OCI-LY3 (cell line): ENCODE results near the gene KRI1.

Experiments used
- EZH2phosphoT487 ChIP-seq: fragments of 200-600 bp; shearing (Covaris generic); IDR thresholded peaks from 2 replicates; pipeline ENCODE4 v1.6.1; 2018; ENCODE audit warnings: antibody characterized with exemption, mixed run types, low read depth
- TF ChIP-seq, protein P1 (sequence below): fragments of 200-600, 300-600 bp; sonication (generic); IDR thresholded peaks from 2 replicates; pipeline ENCODE4 v1.5.1; 2014; ENCODE audit warnings: antibody characterized with exemption, low read length, low read depth

DNA sequence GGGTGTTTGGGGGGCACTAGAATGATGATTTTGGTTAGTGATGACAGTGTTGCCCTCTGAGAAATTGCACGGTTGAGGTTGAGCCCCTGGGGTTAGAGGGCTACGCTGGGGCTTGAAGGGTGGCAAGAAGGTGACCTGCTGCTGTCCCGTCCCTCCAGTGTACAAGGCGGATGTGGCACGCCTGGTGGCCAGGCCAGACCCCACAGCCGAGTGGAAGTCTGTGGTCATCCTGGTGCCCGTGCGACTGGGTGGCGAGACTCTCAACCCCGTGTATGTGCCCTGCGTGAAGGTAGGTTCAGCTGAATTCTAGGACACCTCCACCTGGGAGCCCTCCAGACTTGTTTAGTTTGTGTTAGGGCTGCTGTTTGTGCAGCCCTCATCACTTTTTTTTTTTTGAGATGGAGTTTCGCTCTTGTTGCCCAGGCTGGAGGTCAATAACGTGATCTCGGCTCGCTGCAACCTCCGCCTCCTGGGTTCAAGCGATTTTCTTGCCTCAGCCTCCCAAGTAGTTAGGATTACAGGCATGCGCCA is 17.0 kb downstream of the KRI1 start:
- TF ChIP-seq, protein P1, sequence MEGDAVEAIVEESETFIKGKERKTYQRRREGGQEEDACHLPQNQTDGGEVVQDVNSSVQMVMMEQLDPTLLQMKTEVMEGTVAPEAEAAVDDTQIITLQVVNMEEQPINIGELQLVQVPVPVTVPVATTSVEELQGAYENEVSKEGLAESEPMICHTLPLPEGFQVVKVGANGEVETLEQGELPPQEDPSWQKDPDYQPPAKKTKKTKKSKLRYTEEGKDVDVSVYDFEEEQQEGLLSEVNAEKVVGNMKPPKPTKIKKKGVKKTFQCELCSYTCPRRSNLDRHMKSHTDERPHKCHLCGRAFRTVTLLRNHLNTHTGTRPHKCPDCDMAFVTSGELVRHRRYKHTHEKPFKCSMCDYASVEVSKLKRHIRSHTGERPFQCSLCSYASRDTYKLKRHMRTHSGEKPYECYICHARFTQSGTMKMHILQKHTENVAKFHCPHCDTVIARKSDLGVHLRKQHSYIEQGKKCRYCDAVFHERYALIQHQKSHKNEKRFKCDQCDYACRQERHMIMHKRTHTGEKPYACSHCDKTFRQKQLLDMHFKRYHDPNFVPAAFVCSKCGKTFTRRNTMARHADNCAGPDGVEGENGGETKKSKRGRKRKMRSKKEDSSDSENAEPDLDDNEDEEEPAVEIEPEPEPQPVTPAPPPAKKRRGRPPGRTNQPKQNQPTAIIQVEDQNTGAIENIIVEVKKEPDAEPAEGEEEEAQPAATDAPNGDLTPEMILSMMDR = no peak
- no peak for TF ChIP-seq EZH2phosphoT487
